PC-9 (cell line): ENCODE results near the gene RUNX2. TPM values are rescaled to one million over a fixed set of nuclear protein-coding genes. Genes with fewer than 3 reads are reported as not detected.

Source experiments
- BruUV-seq: library from RNA; stranded (reverse); fragments of 400-500 nt; replicated peaks from 2 replicates; lab custom pipeline; 2021; lab: Mats Ljungman, UMichigan
- CTCF ChIA-PET: fragments of 300-600 bp; sonication (Branson Sonifier 250); formaldehyde crosslinking; loops from one replicate; lab custom pipeline; 2022; ENCODE audit warnings: antibody characterized with exemption; lab: Charles Lee
- POLR2A ChIA-PET: fragments of 300-600 bp; sonication (Branson Sonifier 250); formaldehyde crosslinking; loops from one replicate; lab custom pipeline; 2022; ENCODE audit warnings: antibody characterized with exemption; ENCODE audit not compliant: unreplicated experiment; lab: Charles Lee
- DNase-seq, 2 experiments: peaks; one replicate each; pipeline versions ENCODE4 v3.0.0 to v3.0.0-alpha.2; 2015 to 2022; ENCODE audit warnings: mixed read lengths in 1 of 2
- H2AFZ ChIP-seq: fragments of 200-600 bp; sonication (generic); 2 replicates; pipeline ENCODE4 v1.8.1; 2017; ENCODE audit warnings: antibody characterized with exemption
- H3F3A ChIP-seq: fragments of 200-600 bp; sonication (generic); 2 replicates; pipeline ENCODE4 v1.8.1; 2017; ENCODE audit warnings: antibody characterized with exemption, mild to moderate bottlenecking, low read depth; ENCODE audit not compliant: insufficient read depth
- H3K27ac ChIP-seq: fragments of 200-600 bp; sonication (generic); 2 replicates; pipeline ENCODE4 v1.6.1; 2016; ENCODE audit warnings: mixed run types
- H3K27me3 ChIP-seq: fragments of 200-600 bp; sonication (generic); 2 replicates; pipeline ENCODE4 v1.6.1; 2016; ENCODE audit warnings: low read depth, mixed run types; ENCODE audit not compliant: insufficient read depth
- H3K36me3 ChIP-seq: fragments of 200-600 bp; sonication (generic); 2 replicates; pipeline ENCODE4 v1.6.1; 2016; ENCODE audit warnings: low read depth, mixed run types
- H3K4me1 ChIP-seq: fragments of 200-600 bp; sonication (generic); replicated peaks from 2 replicates; pipeline ENCODE4 v1.6.1; 2016; ENCODE audit warnings: mixed run types; ENCODE audit not compliant: insufficient read depth
- H3K4me2 ChIP-seq: fragments of 200-600 bp; sonication (generic); 2 replicates; pipeline ENCODE4 v1.6.1; 2017; ENCODE audit warnings: mixed run types
- H3K4me3 ChIP-seq: fragments of 200-600 bp; sonication (generic); 2 replicates; pipeline ENCODE4 v1.6.1; 2016; ENCODE audit warnings: mixed run types
- H3K79me2 ChIP-seq: fragments of 200-600 bp; sonication (generic); 2 replicates; pipeline ENCODE4 v1.6.1; 2017; ENCODE audit warnings: low read depth, mixed run types
- H3K9me2 ChIP-seq: fragments of 200-600 bp; sonication (generic); 2 replicates; pipeline ENCODE4 v1.8.1; 2017; ENCODE audit warnings: mild to moderate bottlenecking; ENCODE audit not compliant: insufficient read depth
- H3K9me3 ChIP-seq: fragments of 200-600 bp; sonication (generic); 2 replicates; pipeline ENCODE4 v1.8.1; 2016; ENCODE audit warnings: low read depth; ENCODE audit not compliant: insufficient read depth
- H4K20me1 ChIP-seq: fragments of 200-600 bp; sonication (generic); 2 replicates; pipeline ENCODE4 v1.8.1; 2017; ENCODE audit not compliant: insufficient read depth
- EZH2 ChIP-seq: fragments of 200-600 bp; sonication (generic); IDR thresholded peaks from 2 replicates; pipeline ENCODE4 v1.8.0; 2017; ENCODE audit warnings: antibody characterized with exemption, low read depth
- intact Hi-C: fragments of 100-400 bp; cut with micrococcal nuclease; formaldehyde crosslinking; loops from one replicate; pipeline ENCODE4 v1.10.0; 2022; ENCODE audit not compliant: unreplicated experiment
- total RNA-seq: library from RNA; stranded (reverse); gene quantifications from 2 replicates; pipeline ENCODE4 v1.2.3, GENCODE V29; 2021
- TF ChIP-seq, protein P1 (sequence below): fragments of 200-600 bp; sonication (generic); conservative IDR thresholded peaks from 2 replicates; pipeline ENCODE4 v1.6.1; 2017; ENCODE audit warnings: mixed run types, antibody characterized with exemption, mild to moderate bottlenecking, moderate library complexity

Gene RUNX2
- total RNA-seq, 1 experiment from 2014 or later: 12.5 TPM

DNA sequence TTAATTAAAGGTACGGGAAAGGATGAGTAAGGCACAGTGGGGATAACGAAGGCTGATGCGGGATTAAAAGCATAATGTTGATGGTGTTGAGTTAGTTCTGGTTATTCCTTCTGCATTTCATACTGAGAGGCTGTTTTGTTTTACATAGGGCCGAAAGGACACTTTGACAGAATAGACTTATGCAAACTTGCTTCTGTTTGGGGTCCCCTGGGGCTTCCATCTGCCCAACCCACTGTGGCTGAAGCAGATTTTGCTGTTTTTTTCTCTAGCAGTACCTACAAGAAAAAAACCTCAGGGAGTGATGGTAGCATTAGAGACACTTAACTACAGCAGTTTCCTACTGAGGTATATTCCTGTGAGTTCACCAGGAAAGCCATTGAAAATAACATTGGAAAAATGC lies 185.7 kb downstream of the RUNX2 start:
- Histone ChIP-seq H3K36me3 (peaks cover 8% of the 10 kb centered on the region; the same call in 1 of the 2 replicates), H3K4me2 (no peak overlapping the region), H3K27ac (no peak overlapping the region), H4K20me1 (no peaks in the 10 kb centered on the region), H2AFZ (no peak overlapping the region), H3K4me3 (no peak overlapping the region), H3K4me1 (0 out of 2 replicates have a peak, but pooled peaks cover 5% of the 10 kb centered on the region), H3K9me3 (no peaks in the 10 kb centered on the region), H3K27me3 (no peaks in the 10 kb centered on the region), H3F3A (no peaks in the 10 kb centered on the region), H3K79me2 (no peaks in the 10 kb centered on the region), H3K9me2 (no peaks in the 10 kb centered on the region)
- TF ChIP-seq, protein P1, sequence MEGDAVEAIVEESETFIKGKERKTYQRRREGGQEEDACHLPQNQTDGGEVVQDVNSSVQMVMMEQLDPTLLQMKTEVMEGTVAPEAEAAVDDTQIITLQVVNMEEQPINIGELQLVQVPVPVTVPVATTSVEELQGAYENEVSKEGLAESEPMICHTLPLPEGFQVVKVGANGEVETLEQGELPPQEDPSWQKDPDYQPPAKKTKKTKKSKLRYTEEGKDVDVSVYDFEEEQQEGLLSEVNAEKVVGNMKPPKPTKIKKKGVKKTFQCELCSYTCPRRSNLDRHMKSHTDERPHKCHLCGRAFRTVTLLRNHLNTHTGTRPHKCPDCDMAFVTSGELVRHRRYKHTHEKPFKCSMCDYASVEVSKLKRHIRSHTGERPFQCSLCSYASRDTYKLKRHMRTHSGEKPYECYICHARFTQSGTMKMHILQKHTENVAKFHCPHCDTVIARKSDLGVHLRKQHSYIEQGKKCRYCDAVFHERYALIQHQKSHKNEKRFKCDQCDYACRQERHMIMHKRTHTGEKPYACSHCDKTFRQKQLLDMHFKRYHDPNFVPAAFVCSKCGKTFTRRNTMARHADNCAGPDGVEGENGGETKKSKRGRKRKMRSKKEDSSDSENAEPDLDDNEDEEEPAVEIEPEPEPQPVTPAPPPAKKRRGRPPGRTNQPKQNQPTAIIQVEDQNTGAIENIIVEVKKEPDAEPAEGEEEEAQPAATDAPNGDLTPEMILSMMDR: no peak
- TF ChIP-seq EZH2: no peak
- no peak for DNase-seq
- intact Hi-C loops: no loop called here
- CTCF ChIA-PET: no interaction called here
- no TSS peak for BruUV-seq
- POLR2A ChIA-PET: no interaction called here

DNA sequence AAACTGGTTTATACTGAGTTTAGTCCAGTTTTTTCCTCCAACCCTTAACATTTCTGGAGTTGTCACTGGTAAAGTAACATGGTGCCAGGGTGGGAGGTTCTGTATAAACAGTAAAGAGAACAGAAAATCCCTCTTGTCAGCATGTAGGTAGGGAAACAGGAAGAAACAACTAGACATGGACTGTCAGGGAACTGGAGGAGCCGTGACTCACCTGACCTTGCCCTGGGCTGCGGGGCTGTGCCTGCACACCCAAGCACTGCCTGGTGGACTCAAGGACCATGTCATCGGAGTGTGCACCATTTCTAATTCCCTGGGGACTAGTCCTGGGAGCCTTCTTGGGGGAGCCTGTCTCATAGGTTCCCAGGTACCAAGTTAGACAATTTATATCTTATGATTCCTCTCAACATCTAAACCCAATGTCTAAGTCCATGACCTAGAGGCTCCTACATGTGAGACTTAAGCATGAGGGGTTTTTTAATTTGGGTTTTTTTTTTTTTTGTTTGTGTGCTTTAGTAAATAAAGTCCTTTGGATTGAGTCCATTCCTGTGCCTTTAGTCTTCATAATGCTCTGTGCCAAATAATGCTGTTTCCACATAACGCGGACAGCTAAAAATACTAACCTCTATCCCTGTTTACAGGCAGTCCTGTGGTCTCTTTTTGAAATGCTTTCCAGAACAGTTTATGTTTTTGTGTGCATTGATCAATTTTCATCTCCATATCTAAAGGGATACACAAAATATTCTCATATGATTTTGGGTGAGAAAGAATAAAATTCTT lies 186.5 kb downstream of the RUNX2 start:
- CTCF ChIA-PET: no interaction called here

DNA sequence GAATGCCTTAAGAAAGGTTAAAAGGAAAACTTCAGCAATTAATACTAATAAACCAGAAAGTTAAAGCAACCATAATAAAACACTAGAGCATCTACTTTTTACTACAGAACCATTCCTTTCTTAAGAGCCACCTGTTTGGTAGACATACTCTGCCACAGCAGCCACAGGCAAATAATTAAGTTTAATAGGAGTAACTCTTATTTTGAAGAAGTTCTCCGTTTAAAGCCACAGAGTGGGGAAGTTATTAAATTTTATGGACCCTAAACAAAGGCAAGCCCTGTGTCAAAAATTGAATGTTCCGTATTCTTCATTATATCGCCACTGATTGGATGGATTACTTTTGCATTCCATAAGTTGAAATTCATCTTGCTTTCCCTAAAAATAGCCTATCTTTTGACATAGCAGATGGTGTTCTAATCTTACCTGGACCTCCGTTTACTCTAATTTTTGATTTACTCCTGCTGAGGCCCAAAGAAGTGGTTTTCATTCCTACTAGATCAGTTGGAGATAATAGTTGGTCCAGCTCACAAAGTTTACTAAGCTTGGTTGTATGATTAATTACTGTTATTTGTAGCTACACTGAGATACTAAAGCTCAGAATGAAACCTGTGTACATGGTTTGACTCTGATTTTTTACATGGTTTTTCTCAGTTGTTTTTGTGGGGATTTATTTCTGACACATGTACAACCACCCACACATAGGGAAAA lies 190.0 kb downstream of the RUNX2 start:
- no peaks in the 10 kb centered on the region for H3K9me2 ChIP-seq
- H3K27ac ChIP-seq: no peak overlapping the region
- H3K27me3 ChIP-seq: no peaks in the 10 kb centered on the region
- ChIA-PET CTCF (no interaction called here), POLR2A (no interaction called here)
- H3K9me3 ChIP-seq: no peaks in the 10 kb centered on the region
- no peak for DNase-seq
- peaks cover 8% of the 10 kb centered on the region; the same call in 1 of the 2 replicates for H3K36me3 ChIP-seq
- H3K4me3 ChIP-seq: no peak overlapping the region
- no peak overlapping the region for H2AFZ ChIP-seq
- BruUV-seq: no TSS peak
- 0 out of 2 replicates have a peak, but pooled peaks cover 5% of the 10 kb centered on the region for H3K4me1 ChIP-seq
- H3K79me2 ChIP-seq: no peaks in the 10 kb centered on the region
- H3F3A ChIP-seq: no peaks in the 10 kb centered on the region
- H3K4me2 ChIP-seq: no peak overlapping the region
- TF ChIP-seq, protein P1: no peak
- TF ChIP-seq EZH2: no peak
- intact Hi-C loops: no loop called here
- H4K20me1 ChIP-seq: no peaks in the 10 kb centered on the region

More for the DNA sequence above, 186.5 kb downstream of the RUNX2 start:
- peaks cover 8% of the 10 kb centered on the region; the same call in 1 of the 2 replicates for H3K36me3 ChIP-seq
- TF ChIP-seq, protein P1: no peak
- H3K9me2 ChIP-seq: no peaks in the 10 kb centered on the region
- intact Hi-C loops: no loop called here
- H3K27ac ChIP-seq: no peak overlapping the region
- H3K79me2 ChIP-seq: no peaks in the 10 kb centered on the region
- no TSS peak for BruUV-seq
- peak in 1 of 2 experiments; percentile 21 for DNase-seq
- H3K4me2 ChIP-seq: no peak overlapping the region
- POLR2A ChIA-PET: no interaction called here
- H3K27me3 ChIP-seq: no peaks in the 10 kb centered on the region
- H3K4me1 ChIP-seq: 0 out of 2 replicates have a peak, but pooled peaks cover 5% of the 10 kb centered on the region
- no peaks in the 10 kb centered on the region for H4K20me1 ChIP-seq
- no peak overlapping the region for H3K4me3 ChIP-seq
- no peaks in the 10 kb centered on the region for H3F3A ChIP-seq
- no peak overlapping the region for H2AFZ ChIP-seq
- H3K9me3 ChIP-seq: no peaks in the 10 kb centered on the region
